Jurkat, Clone E6-1 (cell line): ENCODE measurements around the gene TMEM234. TPM values are rescaled to one million over a fixed set of nuclear protein-coding genes. Genes with fewer than 3 reads are reported as not detected.
"Not testable (repeated sequence)": the region's sequence is repeated elsewhere in the genome, so short reads cannot be mapped to it uniquely, and the experiment has no call there.

Experiments used
- DNase-seq: peaks from one replicate; pipeline ENCODE4 v3.0.0-alpha.2; 2011; ENCODE audit warnings: low read depth, low spot score
- H3K4me3 ChIP-seq: 2 replicates; pipeline ENCODE4 v1.5.1; 2011; ENCODE audit warnings: mild to moderate bottlenecking, low read length, control low read depth, moderate library complexity
- polyA plus RNA-seq: library from polyadenylated mRNA; unstranded; fragments of >200 nt; gene quantifications from one replicate; pipeline ENCODE4 v1.2.1, GENCODE V29; 2012; ENCODE audit warnings: missing spikeins; ENCODE audit not compliant: insufficient read length, insufficient read depth

The TMEM234 gene
- 8.7 TPM for polyA plus RNA-seq

DNA sequence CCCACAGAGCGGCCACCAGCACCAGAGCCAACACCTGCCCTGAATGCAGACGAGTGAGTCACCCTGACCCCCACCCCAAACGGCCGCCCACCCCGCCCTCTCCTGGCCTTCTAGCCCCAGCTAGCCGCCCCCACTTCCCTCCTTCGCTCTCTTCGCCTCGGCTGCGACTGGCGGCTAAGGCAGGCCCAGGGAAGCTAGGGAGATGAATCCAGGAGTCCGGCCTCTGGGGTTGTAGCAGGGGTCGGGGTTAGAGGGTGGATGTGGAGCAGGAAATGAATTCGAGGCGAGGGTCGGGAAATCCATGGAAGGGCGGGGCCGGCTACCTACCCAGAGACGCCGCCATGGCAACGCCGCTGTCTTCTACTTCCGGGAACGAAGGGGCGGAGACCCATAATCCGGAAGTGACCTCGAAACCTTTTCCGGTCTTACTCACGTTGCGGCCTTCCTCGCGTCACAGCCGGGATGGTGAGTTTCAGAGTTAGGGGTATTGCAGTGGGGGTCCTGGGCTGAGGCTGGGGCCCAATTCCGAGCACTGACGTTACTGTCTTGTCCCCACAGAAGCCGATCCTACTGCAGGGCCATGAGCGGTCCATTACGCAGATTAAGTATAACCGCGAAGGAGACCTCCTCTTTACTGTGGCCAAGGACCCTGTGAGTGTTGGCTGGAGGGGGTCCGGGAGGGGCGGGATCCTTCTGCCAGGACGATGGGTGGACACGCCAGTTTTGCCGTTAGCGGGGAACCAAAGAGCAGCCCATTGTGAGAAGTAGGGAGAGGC is at the start of gene TMEM234, which contains the start of gene EIF3I:
TMEM234 (minus strand) TSS at position 374 of the 776 bp plus-strand sequence; CDS start at position 343, 31 bp downstream.
EIF3I (plus strand) TSS at position 428 of the 776 bp plus-strand sequence; CDS start at position 463, 35 bp downstream.
- H3K4me3 ChIP-seq: peak within 1 kb of the TSS; percentile 99
- peak; percentile 90 for DNase-seq

- no peak overlapping the region for H3K4me3 ChIP-seq
- no peak for DNase-seq
Observed at GRCh38 chr1:32269744-32270143, 47.6 kb upstream of the TMEM234 start.

- no peak overlapping the region for H3K4me3 ChIP-seq
- peak; percentile 76 for DNase-seq
Observed at GRCh38 chr1:32266921-32267591, 44.9 kb upstream of the TMEM234 start.

DNA sequence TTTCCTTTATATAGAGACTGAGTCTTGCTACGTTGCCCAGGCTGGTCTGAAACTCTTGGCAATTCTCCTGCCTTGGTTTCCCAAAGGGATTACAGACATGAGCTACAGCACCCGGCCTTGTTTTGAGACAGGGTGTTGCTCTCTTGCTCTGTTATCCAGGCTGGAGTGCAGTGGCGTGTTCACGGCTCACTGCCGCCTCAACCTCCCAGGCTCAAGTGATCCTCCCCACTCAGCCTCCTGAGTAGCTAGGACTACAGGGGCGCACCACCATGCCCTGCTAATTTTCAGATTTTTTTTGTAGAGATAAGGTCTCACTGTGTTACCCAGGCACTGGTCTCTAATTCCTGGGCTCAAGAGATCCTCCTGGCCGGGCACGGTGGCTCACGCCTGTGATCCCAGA is 43.7 kb upstream of the TMEM234 start:
- no peak for DNase-seq
- H3K4me3 ChIP-seq: no peak overlapping the region

DNA sequence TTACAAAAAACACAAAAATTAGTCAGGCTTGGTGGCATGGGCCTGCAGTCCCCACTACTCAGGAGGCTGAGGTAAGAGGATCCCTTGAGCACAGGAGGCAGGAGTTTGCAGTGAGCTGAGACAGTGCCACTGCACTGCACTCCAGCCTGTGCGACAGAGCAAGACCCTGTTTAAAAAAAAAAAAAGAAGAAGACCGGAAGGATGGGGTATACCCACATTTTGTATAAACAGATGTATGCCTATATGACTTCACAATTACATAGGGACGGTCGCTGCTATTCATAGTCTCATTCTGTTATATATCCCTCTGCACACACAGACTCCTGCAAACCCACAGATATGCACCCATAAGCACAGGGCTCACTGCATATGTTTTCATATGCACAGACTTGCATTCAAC is 41.6 kb upstream of the TMEM234 start:
- H3K4me3 ChIP-seq: no peak overlapping the region; the same call in 1 of the 2 replicates
- peak; percentile 85 for DNase-seq

- H3K4me3 ChIP-seq, DNase-seq: not testable (repeated sequence)
Observed at GRCh38 chr1:32263236-32263593, 41.1 kb upstream of the TMEM234 start.

GRCh38 chr1:32257227-32257508 is 35.0 kb upstream of the TMEM234 start:
- no peak overlapping the region for H3K4me3 ChIP-seq
- DNase-seq: no peak

DNA sequence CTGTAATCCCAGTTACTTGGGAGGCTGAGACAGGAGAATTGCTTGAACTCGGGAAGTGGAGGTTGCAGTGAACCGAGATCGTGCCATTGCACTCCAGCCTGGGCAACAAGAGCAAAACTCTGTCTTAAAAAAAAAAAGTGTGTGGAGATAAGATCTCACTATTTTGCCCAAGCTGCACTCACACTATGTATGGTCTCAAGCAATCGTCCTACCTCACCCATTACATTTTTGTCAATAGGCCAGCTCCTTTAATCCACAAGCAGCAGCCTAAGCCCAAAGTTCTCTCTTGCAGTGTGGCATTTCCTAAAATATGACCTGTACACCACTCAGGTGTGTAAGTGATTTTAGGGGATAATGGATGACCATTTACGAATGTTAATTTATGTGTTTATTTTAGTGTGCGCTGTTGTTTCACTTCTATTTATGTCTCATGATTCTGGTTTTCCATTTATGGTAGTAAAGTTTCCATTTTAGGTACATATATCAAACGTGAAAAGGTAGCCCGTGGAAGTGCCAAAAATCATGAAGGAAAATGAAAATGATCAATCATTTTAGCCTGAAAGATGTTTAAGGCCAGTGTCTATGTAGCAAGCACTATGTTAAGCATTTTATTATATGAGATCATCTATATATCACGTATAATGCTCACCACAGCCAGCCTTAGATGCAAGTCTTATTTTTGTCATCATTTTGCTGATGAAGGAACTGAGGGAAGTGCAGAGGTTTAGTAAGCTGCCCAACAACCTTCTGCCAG is 34.5 kb upstream of the TMEM234 start:
- DNase-seq: no peak
- no peak overlapping the region for H3K4me3 ChIP-seq

DNA sequence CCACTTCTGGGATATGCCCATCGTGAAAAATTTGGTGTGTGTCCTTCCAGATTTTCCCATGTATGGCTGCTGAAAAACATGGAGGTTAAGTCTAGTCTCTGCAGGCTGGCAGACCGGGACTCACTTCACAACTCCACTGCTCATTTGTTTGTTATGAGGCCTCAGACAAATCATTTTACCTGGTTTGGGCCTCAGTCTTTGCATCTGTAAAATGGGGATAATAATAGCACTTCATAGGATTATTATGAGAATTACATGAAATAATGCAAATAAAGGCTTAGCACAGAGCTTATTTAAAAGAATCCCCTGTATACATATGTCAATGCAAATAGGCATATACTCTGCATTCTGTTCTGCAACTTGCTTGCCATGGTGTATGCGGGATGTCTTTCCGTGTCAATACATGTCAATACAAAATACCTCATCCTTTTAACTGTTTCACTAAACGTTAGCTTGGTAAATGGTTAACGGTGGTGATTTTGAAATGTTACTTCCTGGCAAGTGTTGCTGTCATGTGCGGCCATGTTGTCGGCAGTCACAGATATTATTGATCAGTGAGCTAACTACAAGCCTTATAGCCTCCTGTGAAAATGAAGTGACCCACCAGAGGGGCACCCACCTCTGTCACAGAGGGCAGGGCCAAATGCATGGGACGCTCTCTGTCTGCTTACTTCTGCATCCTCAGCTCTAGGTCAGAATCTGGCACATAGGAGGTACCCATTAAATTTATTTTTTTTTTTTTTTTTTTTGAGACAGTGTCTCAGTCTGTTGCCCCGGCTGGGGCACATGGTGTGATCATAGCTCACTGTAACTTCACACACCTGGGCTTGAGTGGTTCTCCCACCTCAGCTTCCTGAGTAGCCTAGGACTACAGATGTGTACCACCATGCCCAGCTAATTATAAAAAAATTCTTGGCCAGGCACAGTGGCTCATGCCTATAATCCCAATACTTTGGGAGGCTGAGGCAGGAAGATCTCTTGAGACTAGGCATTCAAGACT is 33.2 kb upstream of the TMEM234 start:
- DNase-seq: no peak
- H3K4me3 ChIP-seq: no peak overlapping the region

DNA sequence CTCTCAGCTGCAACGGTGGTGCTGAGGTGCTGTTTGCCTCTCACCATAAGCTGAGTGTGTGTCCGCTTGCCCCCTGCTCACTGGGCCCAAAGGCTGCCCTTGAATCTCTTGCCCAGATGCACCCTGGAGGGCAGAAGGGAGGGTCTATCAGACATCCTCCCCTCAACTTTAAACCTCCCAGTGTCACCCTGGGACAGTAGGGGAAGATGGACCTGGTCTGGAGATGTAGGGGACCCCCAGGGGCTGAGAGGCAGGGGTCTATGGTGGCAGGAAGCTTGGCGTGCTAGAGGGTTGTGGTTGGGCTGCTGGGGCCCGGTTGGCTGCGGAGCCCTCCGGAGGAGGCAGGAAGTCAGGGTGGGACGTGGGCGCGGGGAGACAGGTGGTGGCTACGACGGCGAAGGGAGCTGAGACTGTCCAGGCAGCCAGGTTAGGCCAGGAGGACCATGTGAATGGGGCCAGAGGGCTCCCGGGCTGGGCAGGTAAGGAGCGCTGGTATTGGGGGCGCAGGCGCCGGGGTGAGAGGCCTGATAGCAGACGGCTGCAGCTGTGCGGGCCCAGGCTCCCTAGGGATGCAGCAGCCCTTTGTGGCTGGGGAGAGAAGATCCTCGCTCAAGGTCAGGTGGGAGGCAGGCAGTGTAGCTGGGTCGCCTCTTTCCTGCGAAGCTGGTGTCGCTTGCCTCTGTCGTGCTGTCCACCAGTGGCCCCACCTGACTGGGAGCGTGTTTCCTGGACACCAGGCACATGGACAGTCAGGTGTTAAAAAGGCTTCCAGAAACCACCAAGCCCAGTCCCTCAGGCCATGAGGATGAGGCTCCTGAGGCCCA is 29.0 kb upstream of the TMEM234 start, which contains the start of gene LCK:
LCK (plus strand) TSS at position 373 of the 824 bp plus-strand sequence. CDS start 23,065 bp downstream, outside the sequence.
- peak; percentile 78 for DNase-seq
- peak within 1 kb of the TSS; percentile 87 for H3K4me3 ChIP-seq

GRCh38 chr1:32249831-32250525 is 27.8 kb upstream of the TMEM234 start:
- peak overlapping the region; percentile 87 for H3K4me3 ChIP-seq
- peak; percentile 97 for DNase-seq

DNA sequence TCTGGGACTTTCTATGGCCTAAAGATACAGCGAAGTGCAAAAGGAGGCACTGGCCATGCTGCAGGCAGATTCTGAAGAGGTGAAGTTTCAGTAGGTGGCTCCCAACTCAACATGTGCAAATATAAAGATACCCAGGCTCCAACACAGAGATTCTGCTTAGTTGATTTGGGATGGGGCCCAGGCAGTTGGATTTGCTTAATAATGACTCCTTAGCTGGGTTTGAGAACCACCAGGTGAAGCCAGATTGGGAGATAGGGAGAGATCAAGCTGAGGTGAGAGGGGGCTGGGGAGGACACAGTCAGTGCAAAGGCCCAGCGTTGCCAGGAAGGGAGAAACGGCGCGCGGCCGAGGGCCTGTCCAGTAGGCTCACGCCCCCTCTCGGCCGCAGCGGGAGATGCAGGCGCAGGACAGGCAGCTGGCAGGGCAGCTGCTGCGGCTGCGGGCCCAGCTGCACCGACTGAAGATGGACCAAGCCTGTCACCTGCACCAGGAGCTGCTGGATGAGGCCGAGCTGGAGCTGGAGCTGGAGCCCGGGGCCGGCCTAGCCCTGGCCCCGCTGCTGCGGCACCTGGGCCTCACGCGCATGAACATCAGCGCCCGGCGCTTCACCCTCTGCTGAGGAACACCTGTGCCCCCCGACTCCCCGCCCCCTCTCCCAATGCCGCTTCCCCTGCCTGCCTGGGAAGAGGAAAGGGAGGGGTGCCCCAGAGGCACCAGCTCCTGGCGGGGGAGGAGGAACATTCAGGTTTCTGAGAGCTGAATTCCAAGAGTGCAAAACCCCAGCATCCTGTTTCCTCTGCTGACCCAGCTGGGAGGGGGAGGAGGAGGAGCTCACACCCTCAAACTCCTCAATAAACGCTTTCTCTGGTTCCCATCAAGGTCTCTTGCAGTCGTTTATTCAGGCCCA is 26.1 kb upstream of the TMEM234 start:
- DNase-seq: peak; percentile 83
- peak overlapping the region; percentile 43 for H3K4me3 ChIP-seq

DNA sequence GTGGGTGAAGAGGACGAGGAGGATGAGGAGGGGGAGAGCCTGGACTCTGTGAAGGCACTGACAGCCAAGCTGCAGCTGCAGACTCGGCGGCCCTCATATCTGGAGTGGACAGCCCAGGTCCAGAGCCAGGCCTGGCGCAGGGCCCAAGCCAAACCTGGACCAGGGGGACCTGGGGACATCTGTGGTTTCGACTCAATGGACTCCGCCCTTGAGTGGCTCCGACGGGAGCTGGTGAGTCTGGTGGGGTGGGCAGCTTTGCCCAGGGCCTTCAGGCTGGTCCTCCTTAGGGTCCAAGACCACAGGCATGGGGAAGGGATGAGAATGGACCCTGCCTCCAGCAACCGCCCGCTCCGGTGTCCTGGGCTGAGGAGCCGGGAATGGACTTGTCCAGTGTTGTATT is 25.3 kb upstream of the TMEM234 start:
- H3K4me3 ChIP-seq: no peak overlapping the region
- no peak for DNase-seq

DNA sequence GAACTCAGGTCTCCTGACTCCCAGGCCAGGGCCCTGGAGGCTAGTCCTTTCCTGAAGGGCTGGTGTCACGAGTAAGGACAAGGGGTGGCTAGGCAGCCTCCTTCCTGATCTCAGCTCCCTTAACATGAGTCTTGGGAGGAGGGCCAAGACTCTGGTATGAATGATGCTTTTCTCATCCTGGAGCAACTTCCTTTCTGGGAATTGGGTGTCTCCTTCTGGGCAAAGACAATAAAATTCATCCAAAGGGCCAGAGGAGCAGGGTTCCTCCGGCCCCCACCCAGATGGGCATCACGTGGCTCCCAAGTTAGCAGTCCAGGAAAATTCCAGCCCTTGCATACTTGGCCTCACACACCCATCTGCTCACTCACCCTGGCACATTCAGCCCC is 24.7 kb upstream of the TMEM234 start, which contains the start of gene FAM167B:
FAM167B (plus strand) TSS at position 335 of the 386 bp plus-strand sequence. CDS start 200 bp downstream, outside the sequence.
- DNase-seq: no peak
- H3K4me3 ChIP-seq: peak within 1 kb of the TSS; percentile 43

DNA sequence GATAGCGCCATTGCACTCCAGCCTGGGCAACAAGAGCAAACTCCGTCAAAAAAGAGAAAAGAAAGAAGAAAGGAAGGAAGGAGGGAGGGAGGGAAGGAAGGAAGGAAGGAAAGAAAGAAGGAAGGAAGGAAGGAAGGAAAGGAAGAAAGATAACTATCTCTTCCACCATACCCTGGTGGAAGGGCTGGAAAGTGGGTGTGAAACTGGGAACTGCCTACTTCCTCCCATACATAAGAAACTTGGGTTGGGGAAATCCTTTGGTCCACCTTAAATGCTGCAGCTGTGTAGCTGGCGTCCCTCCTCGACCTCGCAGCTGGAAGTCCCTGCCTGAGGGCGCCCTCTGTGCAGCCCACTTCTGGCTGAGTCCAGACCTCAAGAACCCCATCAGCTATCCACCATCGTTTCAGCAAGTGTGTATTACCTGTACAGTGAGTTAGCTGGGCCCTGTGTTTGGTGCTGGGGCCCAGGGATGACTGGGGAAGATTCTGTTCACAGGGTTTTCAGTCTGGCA is 20.2 kb upstream of the TMEM234 start:
- H3K4me3 ChIP-seq: no peak overlapping the region
- no peak for DNase-seq
